Measurements from ENCODE around the gene MED12. TPM values are rescaled to one million over a fixed set of nuclear protein-coding genes. Genes with fewer than 3 reads are reported as not detected.

The MED12 gene
- total RNA-seq, result 10 to 100 TPM; 12.2 to 25.7 (median 18.8) TPM
- polyA plus RNA-seq, result 10 to 100 TPM; 12.8 to 15.9 TPM

DNA sequence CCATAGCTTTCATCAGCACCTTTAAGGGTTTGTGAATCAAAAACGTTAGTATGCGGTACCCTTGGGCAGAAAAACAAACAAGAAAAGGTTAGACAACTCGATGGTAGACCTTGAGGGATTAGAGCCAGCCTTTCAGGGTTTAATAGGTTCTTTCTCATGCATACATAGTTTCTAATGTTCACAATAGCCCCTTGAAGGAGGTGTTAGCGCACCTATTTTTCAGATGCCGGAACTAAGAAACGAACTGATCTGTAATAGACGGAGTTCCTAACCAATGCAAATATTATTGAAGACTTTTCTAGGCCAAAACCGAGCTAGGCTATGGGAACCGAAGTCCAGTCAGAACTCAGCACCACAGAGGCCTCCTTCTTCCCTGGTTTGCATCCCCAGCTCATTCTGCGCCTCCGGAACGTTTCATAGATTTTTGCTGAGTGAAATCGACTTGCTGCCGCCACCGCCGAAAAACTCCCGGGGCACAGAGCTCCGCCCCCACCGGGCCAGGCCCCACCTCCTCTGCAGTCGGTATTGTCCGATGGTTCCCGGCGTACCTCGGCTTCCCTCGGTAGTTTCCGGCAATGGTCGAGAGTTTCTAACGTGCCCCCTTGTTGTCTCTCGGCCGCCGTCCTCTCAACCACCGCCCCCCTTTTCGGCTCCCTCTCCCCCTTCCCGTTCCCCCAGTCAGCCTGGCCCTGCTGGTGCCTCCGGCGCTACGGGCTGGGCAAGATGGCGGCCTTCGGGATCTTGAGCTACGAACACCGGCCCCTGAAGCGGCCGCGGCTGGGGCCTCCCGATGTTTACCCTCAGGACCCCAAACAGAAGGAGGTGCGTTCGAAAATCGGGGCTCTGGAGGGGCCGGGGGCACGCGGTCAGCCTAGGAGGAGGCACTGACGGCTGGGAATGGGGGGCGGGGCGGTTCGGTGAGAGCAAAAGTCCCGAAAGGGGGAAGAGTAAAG is at the start of gene MED12:
MED12 (plus strand) TSS at position 565 of the 953 bp plus-strand sequence; CDS start at position 724, 159 bp downstream.
- H3K9me3 ChIP-seq, result no peaks in the 10 kb centered on the region
- no peak for TF ChIP-seq CTCF (IDR thresholded peaks at IDR 0.05)
- ATAC-seq (peak; percentile 94 to 99 (median 98)), FAIRE-seq (no peak), DNase-seq (peak; percentile 71 to 89 (median 78))
- H3K27me3 ChIP-seq, result peaks cover 0 to 4% (median 0%) of the 10 kb centered on the region in 4 donors
- peaks cover 0 to 9% (median 0%) of the 10 kb centered on the region in 3 donors for H3K36me3 ChIP-seq
- H3K27ac ChIP-seq, result peak within 1 kb of the TSS in 3 of 4 donors; percentile 39 to 67 (median 50)
- no peaks in the 10 kb centered on the region for H3K4me1 ChIP-seq
- intact Hi-C loops (cut with DNase I), result no loop called here
- 1 to 27% methylated on average over 52 to 56 of the region's 56 CpGs for WGBS, 2 donors
- H3K4me3 ChIP-seq, result peak within 1 kb of the TSS; percentile 21 to 46 (median 34)

DNA sequence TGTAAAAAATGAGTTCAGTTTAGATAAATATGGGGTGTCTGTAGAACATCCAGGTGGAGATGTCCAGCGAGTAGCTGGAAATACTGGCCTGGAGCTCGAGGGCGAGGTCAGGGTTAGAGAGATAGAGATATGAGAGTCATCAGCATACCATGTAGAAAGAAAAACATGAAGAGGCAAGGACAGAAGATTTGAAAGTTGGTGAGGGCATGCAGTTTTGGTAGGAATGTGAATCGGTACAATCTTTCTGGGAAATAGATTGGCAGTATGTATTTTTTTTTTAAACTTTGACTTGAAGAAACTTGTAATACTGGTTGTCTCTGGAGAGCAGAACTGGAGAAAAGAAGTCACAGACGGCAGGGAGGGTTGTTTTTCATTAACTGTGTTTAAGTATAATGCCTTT is 47.9 kb upstream of the MED12 start:
- H3K4me3 ChIP-seq, result no peak overlapping the region
- FAIRE-seq, result no peak
- H3K4me1 ChIP-seq, result no peaks in the 10 kb centered on the region
- no peak for DNase-seq
- intact Hi-C loops (cut with DNase I), result no loop called here
- H3K9me3 ChIP-seq, result no peaks in the 10 kb centered on the region
- WGBS, 2 donors, result 43 to 47% methylated on average over 5 of the region's 5 CpGs
- no peak for TF ChIP-seq CTCF (IDR thresholded peaks at IDR 0.05)
- H3K36me3 ChIP-seq, result no peaks in the 10 kb centered on the region
- peaks cover 0 to 7% (median 0%) of the 10 kb centered on the region in 4 donors for H3K27me3 ChIP-seq
- no peak overlapping the region for H3K27ac ChIP-seq
- no peak for ATAC-seq

GRCh38 chrX:71081330-71082123 is 36.9 kb upstream of the MED12 start:
- DNase-seq (no peak), ATAC-seq (no peak), FAIRE-seq (no peak)
- Histone ChIP-seq H3K36me3 (no peaks in the 10 kb centered on the region), H3K4me3 (no peak overlapping the region), H3K27ac (no peak overlapping the region), H3K9me3 (no peaks in the 10 kb centered on the region), H3K4me1 (no peaks in the 10 kb centered on the region), H3K27me3 (peaks cover 0 to 5% (median 2%) of the 10 kb centered on the region in 4 donors)
- 35 to 39% methylated on average over 3 of the region's 3 CpGs for WGBS, 2 donors
- intact Hi-C loops (cut with DNase I), result no loop called here
- no peak for TF ChIP-seq CTCF (IDR thresholded peaks at IDR 0.05)

DNA sequence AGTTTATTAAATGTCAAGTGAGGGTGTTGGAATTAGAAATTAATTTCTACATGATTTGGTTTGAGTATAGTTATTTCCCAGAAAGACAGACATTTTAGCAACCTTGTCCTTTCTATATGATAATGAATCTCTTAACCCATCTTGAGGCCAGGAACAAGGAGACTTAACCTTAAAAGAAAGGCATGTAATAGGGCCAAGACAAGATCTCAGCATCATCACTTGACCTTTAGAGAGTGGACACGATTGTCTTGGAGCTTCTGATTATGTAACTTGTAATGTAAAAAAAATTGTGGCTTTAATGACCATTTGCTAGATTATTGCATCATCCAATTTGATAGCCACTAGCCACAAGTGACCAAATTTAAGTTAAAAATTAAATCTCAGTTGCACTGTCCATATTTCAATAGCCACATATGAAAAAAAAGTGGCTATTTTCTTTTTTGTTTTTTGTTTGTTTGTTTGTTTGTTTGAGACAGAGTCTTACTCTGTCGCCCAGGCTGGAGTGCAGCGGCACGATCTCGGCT is 36.2 kb upstream of the MED12 start:
- DNase-seq (no peak), FAIRE-seq (no peak), ATAC-seq (no peak)
- H3K4me3 ChIP-seq, result no peak overlapping the region
- H3K36me3 ChIP-seq, result no peaks in the 10 kb centered on the region
- peaks cover 0 to 5% (median 2%) of the 10 kb centered on the region in 4 donors for H3K27me3 ChIP-seq
- H3K4me1 ChIP-seq, result no peaks in the 10 kb centered on the region
- no peaks in the 10 kb centered on the region for H3K9me3 ChIP-seq
- intact Hi-C loops (cut with DNase I), result no loop called here
- H3K27ac ChIP-seq, result no peak overlapping the region
- no peak for TF ChIP-seq CTCF (IDR thresholded peaks at IDR 0.05)
- 57 to 78% methylated on average over 5 of the region's 5 CpGs for WGBS, 2 donors
